Measurements from ENCODE around the gene MAPK11. TPM values are rescaled to one million over a fixed set of nuclear protein-coding genes. Genes with fewer than 3 reads are reported as not detected.

MAPK11 gene
- total RNA-seq: 1.4 and 8.0 TPM in 2 replicates

GRCh38 chr22:50269970-50270665, at the start of gene MAPK11:
MAPK11 (minus strand) TSS chr22:50270380; CDS start chr22:50270292, 88 bp downstream.

GRCh38 chr22:50306753-50307749, 36.9 kb upstream of the MAPK11 start, which contains the start of gene PLXNB2:
PLXNB2 (minus strand) TSS chr22:50307646; CDS start chr22:50290584, 17,062 bp downstream.

GRCh38 chr22:50261615-50262459, 8.3 kb downstream of the MAPK11 start, which contains the start of gene MAPK12:
MAPK12 (minus strand) TSS chr22:50261683; CDS start chr22:50261509, 174 bp downstream.

GRCh38 chr22:50250555-50251476, 19.4 kb downstream of the MAPK11 start, which contains the start of gene HDAC10:
HDAC10 (minus strand) TSS chr22:50251265; CDS start chr22:50251032, 233 bp downstream.

GRCh38 chr22:50244420-50245213, 25.6 kb downstream of the MAPK11 start, which contains the start of gene TUBGCP6:
TUBGCP6 (minus strand) TSS chr22:50245023; CDS start chr22:50244459, 564 bp downstream.

Other genes with a start within 250 kb of the MAPK11 start
- gene TTLL8, start 212.1 kb downstream of the MAPK11 start, total RNA-seq: not detected in 2 replicates
- 0.08 TPM in 1 of 2 replicates, not detected in the other for gene MLC1, start 185.0 kb downstream of the MAPK11 start, total RNA-seq
- gene MOV10L1, start 180.4 kb downstream of the MAPK11 start, total RNA-seq: 0.91 and 3.0 TPM in 2 replicates
- gene PANX2, start 99.6 kb downstream of the MAPK11 start, total RNA-seq: 0.65 and 1.8 TPM in 2 replicates
- gene TRABD, start 84.5 kb downstream of the MAPK11 start, total RNA-seq: 34.1 and 35.3 TPM in 2 replicates
- gene SELENOO, start 69.4 kb downstream of the MAPK11 start, total RNA-seq: 27.9 and 28.1 TPM in 2 replicates
- 19.8 and 26.9 TPM in 2 replicates for gene TUBGCP6, start 25.4 kb downstream of the MAPK11 start, total RNA-seq
- gene HDAC10, start 19.1 kb downstream of the MAPK11 start, total RNA-seq: 15.4 and 43.7 TPM in 2 replicates
- gene MAPK12, start 8.7 kb downstream of the MAPK11 start, total RNA-seq: 27.3 and 28.2 TPM in 2 replicates
- 98.1 and 136 TPM in 2 replicates for gene PLXNB2, start 37.3 kb upstream of the MAPK11 start, total RNA-seq
- gene DENND6B, start 56.6 kb upstream of the MAPK11 start, total RNA-seq: 2.2 and 2.4 TPM in 2 replicates
- 34.5 and 36.1 TPM in 2 replicates for gene PPP6R2, start 72.9 kb upstream of the MAPK11 start, total RNA-seq
- 56.4 and 65.3 TPM in 2 replicates for gene SBF1, start 204.7 kb upstream of the MAPK11 start, total RNA-seq
- gene ADM2, start 211.2 kb upstream of the MAPK11 start, total RNA-seq: 0.72 and 8.8 TPM in 2 replicates
- not detected in 2 replicates for gene MIOX, start 216.5 kb upstream of the MAPK11 start, total RNA-seq
- gene LMF2, start 237.3 kb upstream of the MAPK11 start, total RNA-seq: 56.1 and 68.0 TPM in 2 replicates
- 16.0 and 60.0 TPM in 2 replicates for gene NCAPH2, start 237.8 kb upstream of the MAPK11 start, total RNA-seq